ENCODE results near the gene NUDT3.
A peak's percentile ranks its signal among the peaks of the same experiment; 100 is the strongest.

NUDT3 gene

GRCh38 chr6:34386316-34387137 is 5.9 kb downstream of the NUDT3 start:
- Histone ChIP-seq H3K36me3 (no peaks in the 10 kb centered on the region), H3K9me3 (no peaks in the 10 kb centered on the region), H3K4me3 (no peak overlapping the region), H3K27ac (no peak overlapping the region), H3K4me1 (peaks cover 0 to 77% (median 19%) of the 10 kb centered on the region in 4 donors), H3K27me3 (no peaks in the 10 kb centered on the region)
- TF ChIP-seq CTCF (IDR thresholded peaks at IDR 0.05), result no peak
- DNase-seq, result no peak
- intact Hi-C loops (cut with DNase I; ENCODE audit: low total_unique reads), result loop anchor here (5.0 kb wide), 1 partner anchor 84 kb away; no protein-coding TSS in a partner anchor

DNA sequence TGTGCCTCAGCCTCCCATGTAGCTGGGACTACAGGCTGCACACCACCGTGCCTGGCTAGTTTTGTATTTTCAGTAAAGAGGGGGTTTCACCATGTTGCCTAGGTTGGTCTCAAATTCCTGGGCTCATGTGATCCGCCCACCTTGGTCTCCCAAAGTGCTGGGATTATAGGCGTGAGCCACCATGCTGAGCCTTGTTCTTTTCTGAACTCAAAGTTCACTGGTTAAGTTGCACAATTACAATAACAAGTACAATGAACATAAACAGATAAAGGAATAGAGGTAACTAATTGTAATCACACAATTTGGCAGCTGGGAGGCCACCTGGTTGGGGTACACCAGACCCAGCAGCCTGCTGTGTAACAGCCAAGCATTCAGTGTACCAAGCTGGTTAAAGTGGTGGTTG is 6.7 kb downstream of the NUDT3 start:
- H3K27ac ChIP-seq, result no peak overlapping the region

DNA sequence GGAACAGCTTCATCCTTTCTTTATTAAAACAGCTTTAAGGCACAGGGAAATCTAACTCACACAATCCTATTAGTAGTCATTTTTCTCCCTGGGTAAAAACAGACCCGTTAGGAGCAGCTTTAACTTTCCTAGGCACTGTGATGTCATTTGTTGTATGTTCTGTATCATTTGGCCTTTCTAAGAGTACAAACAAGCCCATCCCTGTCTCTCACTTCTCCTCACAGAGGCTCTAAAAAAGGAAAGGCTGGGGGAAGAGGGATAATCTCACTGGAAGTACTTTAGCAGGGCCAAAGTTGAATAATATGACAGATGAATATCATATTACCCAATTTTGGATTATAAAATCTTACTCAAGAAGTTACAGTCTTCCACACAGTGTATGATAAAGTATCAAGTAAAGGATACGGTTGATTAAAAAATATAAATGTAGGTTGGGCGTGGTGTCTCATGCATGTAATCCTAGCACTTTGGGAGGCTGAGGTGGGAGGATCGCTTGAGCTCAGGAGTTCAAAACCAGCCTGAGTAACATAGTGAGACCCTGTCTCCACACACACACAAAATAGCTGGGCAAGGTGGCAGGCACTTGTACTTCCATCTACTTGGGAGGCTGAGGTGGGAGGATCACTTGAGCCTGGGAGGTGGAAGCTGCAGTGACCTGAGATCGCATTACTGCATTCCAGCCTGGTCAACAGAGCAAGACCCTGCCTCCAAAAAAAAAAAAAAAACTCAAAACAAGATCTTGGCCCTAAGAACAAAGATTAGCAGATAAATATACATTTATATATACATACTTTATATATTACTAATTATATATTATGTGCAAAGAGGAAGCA is 7.9 kb downstream of the NUDT3 start:
- no peak for TF ChIP-seq CTCF (IDR thresholded peaks at IDR 0.05)
- intact Hi-C loops (cut with DNase I; ENCODE audit: low total_unique reads), result loop anchor here (5.0 kb wide), 1 partner anchor 82 kb away; no protein-coding TSS in a partner anchor
- no peak for DNase-seq
- H3K4me1 ChIP-seq, result peaks cover 0 to 61% (median 11%) of the 10 kb centered on the region in 4 donors
- H3K36me3 ChIP-seq, result no peaks in the 10 kb centered on the region
- H3K9me3 ChIP-seq, result no peaks in the 10 kb centered on the region
- no peak overlapping the region for H3K4me3 ChIP-seq
- peak overlapping the region; percentile 25 to 50 for H3K27ac ChIP-seq
- no peaks in the 10 kb centered on the region for H3K27me3 ChIP-seq

More for the DNA sequence above, 6.7 kb downstream of the NUDT3 start:
- H3K9me3 ChIP-seq, result no peaks in the 10 kb centered on the region
- TF ChIP-seq CTCF (IDR thresholded peaks at IDR 0.05), result no peak
- no peak overlapping the region for H3K4me3 ChIP-seq
- no peaks in the 10 kb centered on the region for H3K36me3 ChIP-seq
- DNase-seq, result no peak
- intact Hi-C loops (cut with DNase I; ENCODE audit: low total_unique reads), result loop anchor here (5.0 kb wide), 1 partner anchor 83 kb away; no protein-coding TSS in a partner anchor
- no peaks in the 10 kb centered on the region for H3K27me3 ChIP-seq
- peaks cover 0 to 73% (median 16%) of the 10 kb centered on the region in 4 donors for H3K4me1 ChIP-seq

DNA sequence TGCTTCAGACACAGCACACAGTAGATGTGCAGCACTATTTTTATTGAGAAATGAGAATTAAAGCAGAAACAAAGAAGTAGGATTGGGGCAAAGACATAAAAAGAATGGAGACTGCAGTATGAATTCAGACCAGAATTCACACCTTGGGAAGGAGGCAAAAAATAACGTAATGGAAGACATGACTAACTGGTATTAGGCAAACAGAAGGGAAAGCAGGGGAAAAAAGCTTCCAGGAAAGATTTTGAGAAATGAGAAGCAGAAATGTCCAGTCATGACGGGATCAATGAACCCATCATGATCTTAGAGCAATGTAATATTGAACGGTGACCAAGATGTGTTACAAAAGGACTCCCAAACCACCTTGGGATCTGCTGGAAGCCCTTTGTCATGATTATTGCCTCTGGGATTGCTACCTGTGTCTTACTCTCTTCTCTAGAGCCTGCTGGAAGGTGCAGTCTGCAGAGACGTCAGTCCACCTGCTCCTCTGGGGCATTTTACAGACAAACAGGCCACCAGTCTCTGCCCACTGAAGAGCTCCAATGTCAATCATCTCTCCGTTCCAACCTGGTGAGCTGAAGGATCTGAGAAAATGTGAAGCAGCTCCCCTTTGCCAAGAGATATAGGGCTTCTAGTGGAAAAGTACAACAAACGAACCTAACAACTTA is 8.7 kb downstream of the NUDT3 start:
- H3K36me3 ChIP-seq, result no peaks in the 10 kb centered on the region
- no peak overlapping the region for H3K4me3 ChIP-seq
- peak overlapping the region; percentile 25 to 50 for H3K27ac ChIP-seq
- no peaks in the 10 kb centered on the region for H3K9me3 ChIP-seq
- H3K4me1 ChIP-seq, result peaks cover 0 to 54% (median 11%) of the 10 kb centered on the region in 4 donors
- TF ChIP-seq CTCF (IDR thresholded peaks at IDR 0.05), result no peak
- DNase-seq, result no peak
- intact Hi-C loops (cut with DNase I; ENCODE audit: low total_unique reads), result no loop called here
- H3K27me3 ChIP-seq, result no peaks in the 10 kb centered on the region

- H3K4me3 ChIP-seq, result no peak overlapping the region
- no peaks in the 10 kb centered on the region for H3K27me3 ChIP-seq
- intact Hi-C loops (cut with DNase I; ENCODE audit: low total_unique reads), result no loop called here
- TF ChIP-seq CTCF (IDR thresholded peaks at IDR 0.05), result no peak
- no peak for DNase-seq
- no peaks in the 10 kb centered on the region for H3K36me3 ChIP-seq
- H3K27ac ChIP-seq, result peak overlapping the region in 1 of 2 donors; percentile 50
- H3K9me3 ChIP-seq, result no peaks in the 10 kb centered on the region
- peaks cover 0 to 48% (median 11%) of the 10 kb centered on the region in 4 donors for H3K4me1 ChIP-seq
Observed at GRCh38 chr6:34383161-34383631, 9.3 kb downstream of the NUDT3 start.
